Ecto neural progenitor cell (in vitro differentiated cells): ENCODE results near the gene TLE1.
"Not testable (repeated sequence)": the region's sequence is repeated elsewhere in the genome, so short reads cannot be mapped to it uniquely, and the experiment has no call there.

Experiments used
- DNase-seq: peaks from one replicate; pipeline ENCODE4 v3.0.0-alpha.2; 2018; ENCODE audit warnings: low spot score

TLE1 gene

GRCh38 chr9:81652058-81652687 lies 37.2 kb downstream of the TLE1 start:
- no peak for DNase-seq

GRCh38 chr9:81650586-81651515 lies 38.5 kb downstream of the TLE1 start:
- peak; percentile 80 for DNase-seq

- DNase-seq: peak; percentile 67
Observed at GRCh38 chr9:81649475-81650240, 39.7 kb downstream of the TLE1 start.

GRCh38 chr9:81648891-81649290 lies 40.5 kb downstream of the TLE1 start:
- DNase-seq: no peak

DNA sequence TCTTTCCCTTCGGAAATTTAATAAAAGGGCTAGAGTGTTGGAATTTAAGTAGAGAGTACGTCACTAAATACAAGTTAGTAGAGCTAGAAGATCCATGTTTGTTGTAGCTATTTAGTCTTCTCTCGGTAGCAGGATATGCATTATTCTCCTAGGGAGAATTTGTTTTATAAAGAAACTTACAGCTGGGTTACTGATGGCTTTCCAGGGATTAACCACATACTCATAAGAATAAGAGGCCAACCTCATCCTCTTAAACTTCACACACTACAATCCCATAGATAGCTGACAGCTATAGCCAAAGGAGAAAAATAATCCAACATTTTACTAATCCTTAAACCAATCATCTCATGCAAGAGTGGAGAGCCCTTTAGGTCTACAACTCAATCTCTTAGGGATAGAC lies 43.0 kb downstream of the TLE1 start:
- DNase-seq: no peak

DNA sequence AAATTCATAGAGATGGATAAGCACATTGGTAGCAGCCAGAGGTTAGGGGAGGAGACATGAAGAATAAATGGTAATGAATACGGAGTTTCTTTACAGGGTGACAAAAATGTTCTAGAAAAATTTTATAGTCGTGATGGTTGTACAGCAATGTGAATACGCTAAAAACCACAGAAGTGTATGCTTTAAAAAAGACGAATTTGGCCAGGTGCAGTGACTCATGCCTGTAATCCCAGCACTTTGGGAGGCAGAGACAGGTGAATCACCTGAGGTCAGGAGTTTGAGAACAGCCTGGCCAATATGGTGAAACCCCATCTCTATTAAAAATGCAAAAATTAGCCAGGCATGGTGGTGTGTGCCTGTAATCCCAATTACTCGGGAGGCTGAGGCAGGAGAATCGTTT lies 44.8 kb downstream of the TLE1 start:
- DNase-seq: not testable (repeated sequence)

GRCh38 chr9:81637276-81637675 lies 52.1 kb downstream of the TLE1 start:
- no peak for DNase-seq

GRCh38 chr9:81636255-81636599 lies 53.1 kb downstream of the TLE1 start:
- DNase-seq: no peak

DNA sequence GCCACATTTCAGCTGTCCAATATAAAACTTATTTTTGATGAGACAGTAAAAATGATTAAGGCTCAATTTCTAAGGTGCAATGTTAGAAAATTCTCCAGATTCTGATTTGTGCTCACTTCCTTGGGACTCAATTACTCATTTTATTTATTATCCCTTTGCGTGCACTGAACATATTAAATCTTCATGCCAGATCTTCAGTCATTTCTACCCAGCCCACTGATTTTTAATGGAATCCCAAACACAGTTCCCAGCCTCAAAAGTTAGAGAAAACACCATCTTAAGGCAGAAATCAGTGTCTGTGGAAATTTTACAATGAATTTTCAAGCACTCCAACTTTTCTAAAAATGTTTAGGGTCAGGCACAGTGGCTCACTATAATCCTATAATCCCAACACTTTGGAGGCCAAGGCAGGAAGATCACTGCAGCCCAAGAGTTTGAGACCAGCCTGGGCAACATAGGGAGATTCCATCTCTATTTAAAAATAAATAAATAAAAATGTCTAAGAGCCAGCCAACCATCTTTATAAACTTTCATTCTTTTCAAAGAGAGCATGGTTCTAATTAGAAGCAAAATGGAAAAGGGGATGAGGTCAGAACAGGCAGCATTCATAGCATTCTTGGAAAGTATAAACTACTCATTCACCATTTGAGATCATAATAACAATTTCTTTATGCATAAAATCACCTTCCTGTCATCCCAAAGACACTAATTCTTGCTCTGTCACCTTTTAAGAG lies 53.7 kb downstream of the TLE1 start:
- DNase-seq: no peak

DNA sequence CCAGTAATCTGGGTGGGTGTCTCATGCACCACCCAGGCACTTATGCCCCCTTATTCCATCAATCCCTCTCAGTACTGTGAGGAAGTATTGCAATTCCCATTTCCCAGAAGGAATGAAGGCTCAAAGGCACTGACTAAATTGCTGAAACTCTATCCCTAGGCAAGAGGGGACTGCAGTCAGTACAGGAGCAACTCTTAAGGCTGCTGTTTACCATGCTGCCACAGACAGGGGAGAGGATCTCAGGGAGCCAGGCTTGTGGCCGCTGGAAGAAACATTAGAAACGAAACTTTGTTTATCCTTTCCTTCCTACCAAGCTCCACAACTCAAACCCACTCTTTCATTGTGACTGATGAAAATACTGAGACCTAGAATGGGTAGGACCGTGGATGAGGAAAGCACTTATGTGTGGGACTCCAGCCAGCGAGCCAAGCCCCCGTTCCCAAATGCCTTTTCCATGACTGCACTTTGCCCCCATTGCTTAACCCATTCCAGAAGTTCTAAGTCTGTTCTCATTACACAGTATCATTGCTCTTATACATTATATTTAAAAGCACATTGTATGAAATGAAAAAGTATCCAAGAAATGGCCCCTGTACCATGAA lies 54.3 kb downstream of the TLE1 start:
- DNase-seq: no peak

GRCh38 chr9:81633952-81634854 lies 55.1 kb downstream of the TLE1 start:
- no peak for DNase-seq

- DNase-seq: no peak
Observed at GRCh38 chr9:81632599-81632998, 56.7 kb downstream of the TLE1 start.

DNA sequence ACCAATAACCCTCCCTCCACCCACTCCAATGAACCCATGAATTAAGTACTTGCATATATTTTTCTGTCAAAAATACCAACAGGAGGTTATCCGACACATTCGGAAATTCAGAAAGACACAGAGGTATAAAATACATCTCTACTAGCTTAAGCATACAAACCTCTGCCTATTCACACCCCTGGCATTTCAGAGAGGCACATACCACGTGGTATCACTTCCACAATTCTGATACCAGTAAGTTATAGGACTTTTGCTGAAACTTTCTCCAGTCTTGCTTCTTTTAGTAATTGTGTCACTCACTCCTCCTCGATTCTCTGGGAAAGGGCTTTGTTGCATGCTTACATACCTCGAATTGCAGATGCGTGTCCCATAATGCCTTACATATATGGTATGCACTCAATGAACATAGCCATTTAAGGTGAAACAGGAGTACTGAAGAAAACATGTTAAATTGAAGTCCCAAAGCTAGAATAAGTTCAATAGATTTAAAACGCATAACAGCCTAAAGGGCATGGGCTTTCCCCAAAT lies 58.1 kb downstream of the TLE1 start:
- DNase-seq: no peak

- DNase-seq: no peak
Observed at GRCh38 chr9:81629440-81629839, 59.9 kb downstream of the TLE1 start.

GRCh38 chr9:81628897-81629296 lies 60.5 kb downstream of the TLE1 start:
- DNase-seq: no peak

DNA sequence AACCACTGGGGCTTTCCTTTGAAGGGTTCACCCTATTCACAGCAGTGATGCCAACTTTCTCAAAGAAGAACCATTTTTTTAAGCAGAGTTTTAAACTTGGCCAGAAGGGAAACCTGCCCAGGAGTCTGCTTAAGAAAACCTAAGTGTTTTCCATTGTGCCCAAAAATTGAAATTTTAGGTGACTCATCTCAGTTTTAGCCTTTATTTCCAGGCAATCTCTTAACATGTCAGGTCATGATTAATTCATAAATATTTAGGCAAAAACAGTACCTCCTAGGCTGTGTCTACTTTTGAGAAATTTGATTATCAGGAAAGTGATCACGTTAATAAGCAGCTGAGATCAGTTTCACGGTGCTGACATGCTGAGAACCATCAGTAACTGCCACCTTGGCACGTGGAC lies 61.9 kb downstream of the TLE1 start:
- no peak for DNase-seq

DNA sequence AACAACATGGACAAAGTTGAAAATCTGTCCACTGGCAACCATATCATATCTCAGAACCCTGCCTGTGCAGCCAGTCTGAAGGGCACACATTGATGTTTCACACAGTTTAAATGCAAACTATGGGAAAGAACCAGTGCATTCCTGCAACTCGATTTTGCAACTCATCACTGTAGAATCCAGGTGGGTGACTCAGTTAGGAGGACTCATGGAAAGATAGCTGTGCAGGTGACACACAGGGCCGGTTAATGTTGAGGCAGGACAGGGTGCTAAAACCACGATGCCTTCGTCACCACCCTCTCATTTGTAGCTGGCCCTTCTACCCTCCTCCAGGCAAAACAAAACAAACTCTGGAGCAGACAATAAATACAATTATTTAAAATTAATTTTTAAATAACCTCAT lies 62.8 kb downstream of the TLE1 start:
- no peak for DNase-seq

- DNase-seq: no peak
Observed at GRCh38 chr9:81625969-81626368, 63.4 kb downstream of the TLE1 start.

- DNase-seq: no peak
Observed at GRCh38 chr9:81623778-81624177, 65.6 kb downstream of the TLE1 start.

DNA sequence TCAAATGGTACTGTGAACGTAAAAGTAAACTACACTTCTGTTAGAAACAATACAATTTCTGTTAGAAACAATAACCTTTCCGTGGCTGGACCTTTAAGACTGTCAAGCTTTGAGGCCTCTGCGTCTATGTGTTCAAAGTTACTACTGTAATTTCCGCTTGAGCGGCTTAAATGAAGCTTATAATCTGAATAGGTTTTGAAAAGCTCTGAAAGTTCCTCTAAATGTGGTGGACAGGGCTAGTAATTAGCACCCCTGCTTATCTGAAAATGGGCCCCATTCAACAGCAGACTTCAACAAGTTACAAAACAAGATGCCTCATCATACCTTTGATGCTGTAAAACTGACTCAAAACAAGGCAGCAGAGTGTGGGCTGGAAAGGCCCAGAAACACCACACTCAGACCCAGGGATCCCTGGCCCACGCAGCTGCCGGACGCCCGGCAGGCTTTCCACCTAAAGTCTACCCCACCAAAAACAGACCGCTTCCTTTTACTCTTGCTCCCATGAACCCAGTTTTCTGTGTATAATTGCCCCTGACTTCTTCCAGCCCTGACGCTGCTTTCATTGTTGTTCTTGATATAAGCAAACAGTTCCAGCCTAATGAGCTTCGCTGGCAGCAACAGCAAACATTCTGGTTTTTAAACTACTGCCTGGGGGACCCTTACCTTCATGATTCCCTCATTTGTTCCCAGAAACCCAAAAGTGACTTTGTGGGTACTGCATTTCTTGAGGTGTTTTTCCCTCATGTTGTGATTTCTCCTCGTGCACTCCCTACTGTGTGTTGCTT lies 66.7 kb downstream of the TLE1 start:
- no peak for DNase-seq
